Measurements from ENCODE around the gene STXBP5L. TPM values are rescaled to one million over a fixed set of nuclear protein-coding genes. Genes with fewer than 3 reads are reported as not detected.

STXBP5L gene
- total and polyA plus RNA-seq, 4 donors = not detected

- Histone ChIP-seq H3K4me1 (ENCODE audit: control insufficient read depth in 4 of 4, insufficient read depth in 4 of 4, low read length in 3 of 4) (no peaks in the 10 kb centered on the region), H3K27me3 (ENCODE audit: control insufficient read depth in 4 of 4, insufficient read depth in 4 of 4, low read length in 3 of 4) (no peaks in the 10 kb centered on the region), H3K9me3 (ENCODE audit: control insufficient read depth in 4 of 4, low read length in 3 of 4) (no peaks in the 10 kb centered on the region), H3K27ac (ENCODE audit: low read depth in 1 of 2, low read length in 2 of 2) (no peak overlapping the region), H3K36me3 (ENCODE audit: control insufficient read depth in 4 of 4, insufficient read depth in 3 of 4, low read depth in 1 of 4, low read length in 3 of 4) (no peaks in the 10 kb centered on the region), H3K9ac (ENCODE audit: low read depth in 1 of 2, low read length in 2 of 2) (no peak overlapping the region), H3K4me3 (ENCODE audit: low read depth in 1 of 3, low read length in 3 of 3) (no peak overlapping the region)
- no peak for DNase-seq (ENCODE audit: low spot score)
- TF ChIP-seq, protein P1, sequence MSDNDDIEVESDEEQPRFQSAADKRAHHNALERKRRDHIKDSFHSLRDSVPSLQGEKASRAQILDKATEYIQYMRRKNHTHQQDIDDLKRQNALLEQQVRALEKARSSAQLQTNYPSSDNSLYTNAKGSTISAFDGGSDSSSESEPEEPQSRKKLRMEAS (IDR thresholded peaks at IDR 0.05) = no peak
- TF ChIP-seq ATF3 (IDR thresholded peaks at IDR 0.05) = no peak
- no peak for TF ChIP-seq RXRA (IDR thresholded peaks at IDR 0.05)
- TF ChIP-seq RAD21 (IDR thresholded peaks at IDR 0.05) = no peak
- no peak for TF ChIP-seq HNF4A (conservative IDR thresholded peaks at IDR 0.05)
- TF ChIP-seq ZBTB33 (IDR thresholded peaks at IDR 0.05) = no peak
- no peak for TF ChIP-seq FOXA2 (IDR thresholded peaks at IDR 0.05)
- no peak for TF ChIP-seq TAF1 (conservative IDR thresholded peaks at IDR 0.05)
- no peak for TF ChIP-seq NR2F2 (IDR thresholded peaks at IDR 0.05)
- no peak for TF ChIP-seq YY1 (IDR thresholded peaks at IDR 0.05)
- no peak for TF ChIP-seq JUND (IDR thresholded peaks at IDR 0.05)
- no peak for TF ChIP-seq REST (IDR thresholded peaks at IDR 0.05)
- no peak for TF ChIP-seq EGR1 (IDR thresholded peaks at IDR 0.05; ENCODE audit: low read depth in 2 of 2)
- no peak for TF ChIP-seq CTCF (IDR thresholded peaks at IDR 0.05; ENCODE audit: low read depth, low read length, missing input control)
- TF ChIP-seq SP1 (IDR thresholded peaks at IDR 0.05) = no peak
- TF ChIP-seq FOXA1 (IDR thresholded peaks at IDR 0.05) = no peak
- no peak for TF ChIP-seq HNF4G (IDR thresholded peaks at IDR 0.05)
- WGBS = 98% methylated on average over 3 of the region's 3 CpGs
Measured at GRCh38 chr3:121462565-121462964, 554.6 kb downstream of the STXBP5L start.

DNA sequence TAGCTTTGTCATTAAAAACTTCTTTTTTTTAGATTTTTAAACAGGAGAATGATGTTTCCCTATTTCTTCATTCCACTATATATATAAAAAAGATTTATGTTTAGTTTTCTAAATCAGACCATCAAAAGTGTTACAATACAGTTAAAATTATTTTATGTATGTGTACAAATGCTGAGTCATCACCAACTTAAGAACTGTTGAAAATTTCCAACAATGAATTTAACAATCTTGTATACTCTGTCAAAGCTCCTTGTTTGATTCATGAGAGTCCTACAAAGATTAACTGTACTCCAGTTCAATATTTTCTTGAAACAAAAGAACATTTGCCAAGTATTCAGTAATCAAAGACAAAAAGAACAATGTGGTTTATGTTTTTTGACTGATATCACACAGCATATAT lies 555.7 kb downstream of the STXBP5L start:
- Histone ChIP-seq H3K4me3 (ENCODE audit: low read depth in 1 of 3, low read length in 3 of 3) (no peak overlapping the region), H3K27me3 (ENCODE audit: control insufficient read depth in 4 of 4, insufficient read depth in 4 of 4, low read length in 3 of 4) (no peaks in the 10 kb centered on the region), H3K36me3 (ENCODE audit: control insufficient read depth in 4 of 4, insufficient read depth in 3 of 4, low read depth in 1 of 4, low read length in 3 of 4) (no peaks in the 10 kb centered on the region), H3K4me1 (ENCODE audit: control insufficient read depth in 4 of 4, insufficient read depth in 4 of 4, low read length in 3 of 4) (no peaks in the 10 kb centered on the region), H3K27ac (ENCODE audit: low read depth in 1 of 2, low read length in 2 of 2) (no peak overlapping the region), H3K9me3 (ENCODE audit: control insufficient read depth in 4 of 4, low read length in 3 of 4) (no peaks in the 10 kb centered on the region), H3K9ac (ENCODE audit: low read depth in 1 of 2, low read length in 2 of 2) (no peak overlapping the region)
- TF ChIP-seq SP1 (IDR thresholded peaks at IDR 0.05) (no peak), FOXA1 (IDR thresholded peaks at IDR 0.05) (no peak), YY1 (IDR thresholded peaks at IDR 0.05) (no peak), REST (IDR thresholded peaks at IDR 0.05) (no peak), RXRA (IDR thresholded peaks at IDR 0.05) (no peak), HNF4G (IDR thresholded peaks at IDR 0.05) (no peak), NR2F2 (IDR thresholded peaks at IDR 0.05) (no peak)
- TF ChIP-seq, protein P1 (IDR thresholded peaks at IDR 0.05) = no peak
- no peak for DNase-seq (ENCODE audit: low spot score)

All from liver (tissue), 9 donors.